ENCODE data around the gene IGSF23.
A peak's percentile ranks its signal among the peaks of the same experiment; 100 is the strongest.

IGSF23 gene

DNA sequence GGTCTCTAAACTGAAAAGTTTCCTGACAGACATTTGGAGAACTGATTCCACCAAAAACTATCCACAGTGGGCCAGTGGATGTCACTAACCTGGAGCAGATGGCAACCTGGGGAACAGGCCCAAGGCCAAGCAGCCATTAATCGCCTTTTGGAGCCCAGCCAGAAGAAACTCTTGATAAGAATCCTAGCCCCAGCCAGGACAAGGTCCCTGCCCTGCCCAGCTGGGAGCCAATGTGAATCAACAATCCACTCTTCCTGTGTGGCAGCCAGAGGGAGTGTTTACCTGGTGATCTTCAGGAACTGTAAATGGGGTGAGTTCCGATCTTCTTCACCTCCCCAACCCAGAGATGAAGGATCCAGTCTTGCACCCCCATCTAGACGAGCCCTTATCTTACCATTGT lies 14.5 kb upstream of the IGSF23 start:
- H3K4ac ChIP-seq (ENCODE audit: low read depth, low read length): no peak overlapping the region
- H2AFZ ChIP-seq (ENCODE audit: insufficient read depth, low read length, poor library complexity): no peak overlapping the region
- H3K79me2 ChIP-seq (ENCODE audit: control insufficient read depth, insufficient read depth, low read length, poor library complexity): no peaks in the 10 kb centered on the region
- no peak overlapping the region for H3K9ac ChIP-seq (ENCODE audit: low read length)
- no peak for DNase-seq
- H4K91ac ChIP-seq (ENCODE audit: low read depth, low read length): no peak overlapping the region
- no peaks in the 10 kb centered on the region for H3K9me3 ChIP-seq (ENCODE audit: insufficient read depth, low read depth, low read length)
- no peak overlapping the region for H3K27ac ChIP-seq (ENCODE audit: low read depth, low read length)
- H3K4me2 ChIP-seq (ENCODE audit: low read length): no peak overlapping the region
- no peak overlapping the region for H2BK12ac ChIP-seq (ENCODE audit: low read length)
- H3K18ac ChIP-seq (ENCODE audit: low read length): no peak overlapping the region
- peaks cover under 1% of the 10 kb centered on the region for H3K79me1 ChIP-seq (ENCODE audit: low read length)
- H3K4me3 ChIP-seq (ENCODE audit: low read depth, low read length): no peak overlapping the region
- peaks cover under 1 to 5% of the 10 kb centered on the region in 2 experiments for H3K4me1 ChIP-seq (ENCODE audit: control insufficient read depth in 1 of 2, insufficient read depth in 2 of 2, low read length in 2 of 2)
- H4K8ac ChIP-seq (ENCODE audit: low read depth, low read length): no peak overlapping the region
- no peaks in the 10 kb centered on the region for H3K36me3 ChIP-seq (ENCODE audit: control insufficient read depth in 1 of 2, insufficient read depth in 2 of 2, low read length in 2 of 2)
- no peak overlapping the region for H2AK5ac ChIP-seq (ENCODE audit: low read length)
- no peak overlapping the region for H3K23ac ChIP-seq (ENCODE audit: low read length)
- H2BK5ac ChIP-seq (ENCODE audit: low read depth, low read length, poor library complexity): no peak overlapping the region
- no peaks in the 10 kb centered on the region for H3K27me3 ChIP-seq (ENCODE audit: insufficient read depth, low read length)
- H3K14ac ChIP-seq (ENCODE audit: low read length): no peak overlapping the region
- no peak overlapping the region for H2BK120ac ChIP-seq (ENCODE audit: insufficient read depth, low read length, poor library complexity)
- WGBS (ENCODE audit: extremely low coverage, insufficient coverage, insufficient read length): no CpG with 5 or more reads among the region's 3 CpGs
- no peak overlapping the region for H4K12ac ChIP-seq (ENCODE audit: low read depth, low read length)

DNA sequence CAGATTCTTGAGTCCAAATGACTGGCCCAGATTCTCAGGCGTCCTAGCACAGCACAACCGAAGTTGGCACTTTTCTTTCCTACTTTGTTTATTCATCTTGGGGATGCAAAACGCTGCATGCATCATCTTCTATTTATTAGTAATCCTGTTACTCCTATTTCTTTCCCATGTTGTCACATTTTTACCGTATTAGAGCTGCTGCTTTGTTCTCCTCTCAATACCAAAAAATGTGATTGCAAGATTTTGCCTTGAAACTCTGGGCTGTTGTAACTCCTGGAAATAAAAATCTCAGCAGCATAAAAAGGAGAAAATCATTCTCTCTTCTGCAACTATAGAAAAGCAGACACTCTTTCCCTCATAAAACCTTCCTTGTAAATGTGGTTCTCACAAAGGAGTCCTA lies 12.9 kb upstream of the IGSF23 start:
- H3K79me2 ChIP-seq (ENCODE audit: control insufficient read depth, insufficient read depth, low read length, poor library complexity): no peaks in the 10 kb centered on the region
- H3K18ac ChIP-seq (ENCODE audit: low read length): no peak overlapping the region

DNA sequence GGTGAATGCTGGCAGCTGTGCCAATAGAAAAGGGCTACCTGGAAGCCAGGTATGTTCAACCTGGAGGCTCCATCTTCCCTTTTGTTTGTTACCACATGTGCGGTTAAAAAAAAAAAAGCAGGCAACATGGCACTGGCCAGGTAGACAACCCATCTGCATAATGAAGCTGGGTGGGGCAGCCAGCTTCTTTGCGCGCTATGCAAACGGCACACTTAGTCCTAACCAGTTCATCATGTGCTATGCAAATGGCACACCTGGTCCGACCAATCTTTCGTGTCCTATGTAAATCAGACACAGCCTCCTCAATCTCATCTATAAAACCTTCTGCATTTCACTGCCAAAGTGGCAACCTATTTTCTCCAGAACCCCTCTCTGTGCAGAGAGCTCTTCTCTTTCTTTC lies 11.3 kb upstream of the IGSF23 start:
- peaks cover 0 to 8% of the 10 kb centered on the region in 2 experiments for H3K4me1 ChIP-seq (ENCODE audit: control insufficient read depth in 1 of 2, insufficient read depth in 2 of 2, low read length in 2 of 2)
- WGBS (ENCODE audit: extremely low coverage, insufficient coverage, insufficient read length): no CpG with 5 or more reads among the region's 6 CpGs
- no peak overlapping the region for H2BK5ac ChIP-seq (ENCODE audit: low read depth, low read length, poor library complexity)
- H3K4me2 ChIP-seq (ENCODE audit: low read length): no peak overlapping the region
- no peak overlapping the region for H2AK5ac ChIP-seq (ENCODE audit: low read length)
- H4K12ac ChIP-seq (ENCODE audit: low read depth, low read length): no peak overlapping the region
- no peak overlapping the region for H3K4ac ChIP-seq (ENCODE audit: low read depth, low read length)
- no peaks in the 10 kb centered on the region for H3K9me3 ChIP-seq (ENCODE audit: insufficient read depth, low read depth, low read length)
- no peaks in the 10 kb centered on the region for H3K79me1 ChIP-seq (ENCODE audit: low read length)
- H3K36me3 ChIP-seq (ENCODE audit: control insufficient read depth in 1 of 2, insufficient read depth in 2 of 2, low read length in 2 of 2): no peaks in the 10 kb centered on the region
- H3K27ac ChIP-seq (ENCODE audit: low read depth, low read length): no peak overlapping the region
- no peaks in the 10 kb centered on the region for H3K79me2 ChIP-seq (ENCODE audit: control insufficient read depth, insufficient read depth, low read length, poor library complexity)
- H3K27me3 ChIP-seq (ENCODE audit: insufficient read depth, low read length): no peaks in the 10 kb centered on the region
- H2BK120ac ChIP-seq (ENCODE audit: insufficient read depth, low read length, poor library complexity): no peak overlapping the region
- H3K14ac ChIP-seq (ENCODE audit: low read length): no peak overlapping the region
- H2BK12ac ChIP-seq (ENCODE audit: low read length): no peak overlapping the region
- no peak overlapping the region for H4K91ac ChIP-seq (ENCODE audit: low read depth, low read length)
- no peak overlapping the region for H3K18ac ChIP-seq (ENCODE audit: low read length)
- no peak overlapping the region for H3K9ac ChIP-seq (ENCODE audit: low read length)
- DNase-seq: peak; percentile 74 to 83
- H3K4me3 ChIP-seq (ENCODE audit: low read depth, low read length): no peak overlapping the region
- no peak overlapping the region for H2AFZ ChIP-seq (ENCODE audit: insufficient read depth, low read length, poor library complexity)
- no peak overlapping the region for H4K8ac ChIP-seq (ENCODE audit: low read depth, low read length)
- H3K23ac ChIP-seq (ENCODE audit: low read length): no peak overlapping the region

More for the DNA sequence above, 12.9 kb upstream of the IGSF23 start:
- Histone ChIP-seq H3K36me3 (ENCODE audit: control insufficient read depth in 1 of 2, insufficient read depth in 2 of 2, low read length in 2 of 2) (no peaks in the 10 kb centered on the region), H2BK5ac (ENCODE audit: low read depth, low read length, poor library complexity) (no peak overlapping the region), H2BK120ac (ENCODE audit: insufficient read depth, low read length, poor library complexity) (no peak overlapping the region), H3K9me3 (ENCODE audit: insufficient read depth, low read depth, low read length) (no peaks in the 10 kb centered on the region), H3K27me3 (ENCODE audit: insufficient read depth, low read length) (no peaks in the 10 kb centered on the region), H2AK5ac (ENCODE audit: low read length) (no peak overlapping the region), H4K12ac (ENCODE audit: low read depth, low read length) (no peak overlapping the region), H3K4me2 (ENCODE audit: low read length) (no peak overlapping the region), H2AFZ (ENCODE audit: insufficient read depth, low read length, poor library complexity) (no peak overlapping the region), H3K23ac (ENCODE audit: low read length) (no peak overlapping the region), H3K27ac (ENCODE audit: low read depth, low read length) (no peak overlapping the region), H3K14ac (ENCODE audit: low read length) (no peak overlapping the region), H4K91ac (ENCODE audit: low read depth, low read length) (no peak overlapping the region), H3K4me1 (ENCODE audit: control insufficient read depth in 1 of 2, insufficient read depth in 2 of 2, low read length in 2 of 2) (peaks cover 0 to 8% of the 10 kb centered on the region in 2 experiments), H4K8ac (ENCODE audit: low read depth, low read length) (no peak overlapping the region), H3K4me3 (ENCODE audit: low read depth, low read length) (no peak overlapping the region), H3K9ac (ENCODE audit: low read length) (no peak overlapping the region), H2BK12ac (ENCODE audit: low read length) (no peak overlapping the region), H3K79me1 (ENCODE audit: low read length) (no peaks in the 10 kb centered on the region), H3K4ac (ENCODE audit: low read depth, low read length) (no peak overlapping the region)
- no peak for DNase-seq
- no CpG with 5 or more reads among the region's 4 CpGs for WGBS (ENCODE audit: extremely low coverage, insufficient coverage, insufficient read length)

DNA sequence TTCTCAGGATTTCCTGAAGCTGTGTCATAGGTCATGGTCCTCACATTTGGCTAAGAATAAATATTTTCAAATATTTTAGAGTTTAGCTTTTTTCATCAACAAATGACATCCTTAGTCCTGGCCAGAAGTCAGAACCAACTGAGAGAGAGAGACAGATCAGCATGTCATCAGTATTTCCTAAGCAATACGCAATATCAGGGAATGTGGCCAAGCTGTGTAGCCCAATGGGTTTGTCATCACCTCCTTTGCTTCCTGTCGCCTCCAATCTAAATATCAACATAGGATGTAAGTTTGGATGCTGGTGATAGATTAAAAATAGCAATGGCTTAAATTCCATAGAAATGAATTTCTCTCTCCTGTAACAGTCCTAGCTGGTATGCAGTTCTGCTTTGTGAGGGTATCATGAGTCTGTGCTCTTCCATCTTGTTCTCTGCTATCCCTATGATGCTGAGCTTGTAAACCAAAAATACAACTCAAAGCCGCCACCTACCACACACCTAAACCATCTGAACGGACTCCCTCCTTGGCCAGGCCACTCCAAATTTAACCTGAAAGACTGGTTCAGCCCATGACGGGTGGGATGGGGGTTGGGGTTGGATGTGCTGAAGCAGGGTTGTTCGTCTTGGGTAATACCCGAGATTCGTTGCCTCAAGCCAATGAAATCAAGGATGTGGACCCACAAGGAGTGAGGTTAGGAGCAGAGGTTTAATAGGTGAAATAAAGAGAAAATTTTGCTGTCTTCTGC lies 10.0 kb upstream of the IGSF23 start:
- Histone ChIP-seq H3K9ac (ENCODE audit: low read length) (no peak overlapping the region), H3K23ac (ENCODE audit: low read length) (no peak overlapping the region), H3K79me1 (ENCODE audit: low read length) (no peaks in the 10 kb centered on the region), H2AK5ac (ENCODE audit: low read length) (no peak overlapping the region), H3K36me3 (ENCODE audit: control insufficient read depth in 1 of 2, insufficient read depth in 2 of 2, low read length in 2 of 2) (no peaks in the 10 kb centered on the region), H3K79me2 (ENCODE audit: control insufficient read depth, insufficient read depth, low read length, poor library complexity) (no peaks in the 10 kb centered on the region), H2BK5ac (ENCODE audit: low read depth, low read length, poor library complexity) (no peak overlapping the region), H3K4me1 (ENCODE audit: control insufficient read depth in 1 of 2, insufficient read depth in 2 of 2, low read length in 2 of 2) (peaks cover 3 to 9% of the 10 kb centered on the region in 2 experiments), H3K4me3 (ENCODE audit: low read depth, low read length) (no peak overlapping the region), H2BK12ac (ENCODE audit: low read length) (no peak overlapping the region), H3K27me3 (ENCODE audit: insufficient read depth, low read length) (no peaks in the 10 kb centered on the region), H3K14ac (ENCODE audit: low read length) (no peak overlapping the region), H4K8ac (ENCODE audit: low read depth, low read length) (no peak overlapping the region), H3K18ac (ENCODE audit: low read length) (no peak overlapping the region), H3K27ac (ENCODE audit: low read depth, low read length) (no peak overlapping the region), H4K12ac (ENCODE audit: low read depth, low read length) (no peak overlapping the region), H4K91ac (ENCODE audit: low read depth, low read length) (no peak overlapping the region), H3K4me2 (ENCODE audit: low read length) (no peak overlapping the region), H2BK120ac (ENCODE audit: insufficient read depth, low read length, poor library complexity) (no peak overlapping the region), H2AFZ (ENCODE audit: insufficient read depth, low read length, poor library complexity) (no peak overlapping the region), H3K4ac (ENCODE audit: low read depth, low read length) (no peak overlapping the region), H3K9me3 (ENCODE audit: insufficient read depth, low read depth, low read length) (no peaks in the 10 kb centered on the region)
- WGBS (ENCODE audit: extremely low coverage, insufficient coverage, insufficient read length): no CpG with 5 or more reads among the region's 8 CpGs
- DNase-seq: peak; percentile 65 to 80
